ENCODE results near the gene L3MBTL4.

L3MBTL4 gene

GRCh38 chr18:6355789-6356589 lies 58.7 kb downstream of the L3MBTL4 start:
- Mint-ChIP-seq H3K4me3 (no peak overlapping the region), H3K4me1 (no peaks in the 10 kb centered on the region)

GRCh38 chr18:6352275-6352674 lies 62.4 kb downstream of the L3MBTL4 start:
- H3K4me3 Mint-ChIP-seq, result no peak overlapping the region
- DNase-seq, result no peak
- H3K27me3 Mint-ChIP-seq, result no peaks in the 10 kb centered on the region
- H3K27ac Mint-ChIP-seq, result no peak overlapping the region
- no peaks in the 10 kb centered on the region for H3K4me1 Mint-ChIP-seq
- no peak for ATAC-seq
- H3K9me3 Mint-ChIP-seq, result peaks cover 0 to 9% of the 10 kb centered on the region in 2 donors

More at GRCh38 chr18:6355789-6356589, 58.7 kb downstream of the L3MBTL4 start:
- Mint-ChIP-seq H3K27me3 (no peaks in the 10 kb centered on the region), H3K9me3 (peaks cover 0 to 5% of the 10 kb centered on the region in 2 donors), H3K27ac (no peak overlapping the region)
- ATAC-seq, result peak; percentile 59
- no peak for DNase-seq

- Mint-ChIP-seq H3K27ac (no peak overlapping the region), H3K27me3 (no peaks in the 10 kb centered on the region), H3K4me1 (no peaks in the 10 kb centered on the region), H3K9me3 (peaks cover 15 to 22% of the 10 kb centered on the region in 2 donors), H3K4me3 (no peak overlapping the region)
- DNase-seq (no peak), ATAC-seq (no peak)
Observed at GRCh38 chr18:6342990-6343389, 71.7 kb downstream of the L3MBTL4 start.

- H3K4me1 Mint-ChIP-seq, result no peaks in the 10 kb centered on the region
- H3K9me3 Mint-ChIP-seq, result peaks cover 15 to 22% of the 10 kb centered on the region in 2 donors
- no peak for DNase-seq
- no peak overlapping the region for H3K27ac Mint-ChIP-seq
- no peaks in the 10 kb centered on the region for H3K27me3 Mint-ChIP-seq
- no peak overlapping the region for H3K4me3 Mint-ChIP-seq
- ATAC-seq, result no peak
Observed at GRCh38 chr18:6341709-6342108, 73.0 kb downstream of the L3MBTL4 start.

GRCh38 chr18:6341303-6341702 lies 73.4 kb downstream of the L3MBTL4 start:
- no peaks in the 10 kb centered on the region for H3K4me1 Mint-ChIP-seq
- H3K27me3 Mint-ChIP-seq, result no peaks in the 10 kb centered on the region
- H3K9me3 Mint-ChIP-seq, result peaks cover 15 to 22% of the 10 kb centered on the region in 2 donors
- ATAC-seq (no peak), DNase-seq (no peak)
- H3K4me3 Mint-ChIP-seq, result no peak overlapping the region
- no peak overlapping the region for H3K27ac Mint-ChIP-seq

GRCh38 chr18:6340121-6340520 lies 74.6 kb downstream of the L3MBTL4 start:
- ATAC-seq, result no peak
- Mint-ChIP-seq H3K4me1 (no peaks in the 10 kb centered on the region), H3K27me3 (no peaks in the 10 kb centered on the region), H3K27ac (no peak overlapping the region), H3K9me3 (peaks cover 15 to 22% of the 10 kb centered on the region in 2 donors), H3K4me3 (no peak overlapping the region)
- no peak for DNase-seq

- no peaks in the 10 kb centered on the region for H3K4me1 Mint-ChIP-seq
- H3K4me3 Mint-ChIP-seq, result no peak overlapping the region
- ATAC-seq, result no peak
- no peaks in the 10 kb centered on the region for H3K27me3 Mint-ChIP-seq
- peaks cover 7 to 9% of the 10 kb centered on the region in 2 donors for H3K9me3 Mint-ChIP-seq
- no peak overlapping the region for H3K27ac Mint-ChIP-seq
- DNase-seq, result no peak
Observed at GRCh38 chr18:6336239-6336638, 78.5 kb downstream of the L3MBTL4 start.

GRCh38 chr18:6333981-6334380 lies 80.7 kb downstream of the L3MBTL4 start:
- Mint-ChIP-seq H3K27ac (peak overlapping the region in 1 of 2 donors; percentile 35), H3K4me3 (no peak overlapping the region), H3K4me1 (no peaks in the 10 kb centered on the region), H3K27me3 (no peaks in the 10 kb centered on the region), H3K9me3 (no peaks in the 10 kb centered on the region)
- ATAC-seq (no peak), DNase-seq (no peak)

GRCh38 chr18:6331872-6332271 lies 82.8 kb downstream of the L3MBTL4 start:
- H3K27me3 Mint-ChIP-seq, result no peaks in the 10 kb centered on the region
- H3K4me3 Mint-ChIP-seq, result no peak overlapping the region
- no peak overlapping the region for H3K27ac Mint-ChIP-seq
- peaks cover 0 to 7% of the 10 kb centered on the region in 2 donors for H3K9me3 Mint-ChIP-seq
- H3K4me1 Mint-ChIP-seq, result no peaks in the 10 kb centered on the region
- ATAC-seq (no peak), DNase-seq (no peak)

- no peaks in the 10 kb centered on the region for H3K27me3 Mint-ChIP-seq
- no peak overlapping the region for H3K27ac Mint-ChIP-seq
- no peaks in the 10 kb centered on the region for H3K4me1 Mint-ChIP-seq
- H3K4me3 Mint-ChIP-seq, result no peak overlapping the region
- no peak for DNase-seq
- no peak for ATAC-seq
- peaks cover 3 to 7% of the 10 kb centered on the region in 2 donors for H3K9me3 Mint-ChIP-seq
Observed at GRCh38 chr18:6330786-6331185, 83.9 kb downstream of the L3MBTL4 start.

GRCh38 chr18:6328621-6329010 lies 86.1 kb downstream of the L3MBTL4 start:
- no peak overlapping the region for H3K27ac Mint-ChIP-seq
- H3K4me1 Mint-ChIP-seq, result no peaks in the 10 kb centered on the region
- peaks cover 4 to 8% of the 10 kb centered on the region in 2 donors for H3K9me3 Mint-ChIP-seq
- no peak for DNase-seq
- H3K27me3 Mint-ChIP-seq, result no peaks in the 10 kb centered on the region
- no peak for ATAC-seq
- no peak overlapping the region for H3K4me3 Mint-ChIP-seq

- H3K27me3 Mint-ChIP-seq, result no peaks in the 10 kb centered on the region
- no peaks in the 10 kb centered on the region for H3K4me1 Mint-ChIP-seq
- no peak overlapping the region for H3K4me3 Mint-ChIP-seq
- ATAC-seq (no peak), DNase-seq (no peak)
- no peak overlapping the region for H3K27ac Mint-ChIP-seq
- H3K9me3 Mint-ChIP-seq, result peaks cover 10 to 13% of the 10 kb centered on the region in 2 donors
Observed at GRCh38 chr18:6327895-6328620, 86.7 kb downstream of the L3MBTL4 start.

GRCh38 chr18:6327485-6327884 lies 87.2 kb downstream of the L3MBTL4 start:
- no peaks in the 10 kb centered on the region for H3K27me3 Mint-ChIP-seq
- no peak for DNase-seq
- H3K4me1 Mint-ChIP-seq, result no peaks in the 10 kb centered on the region
- no peak overlapping the region for H3K4me3 Mint-ChIP-seq
- ATAC-seq, result no peak
- H3K9me3 Mint-ChIP-seq, result peaks cover 14 to 19% of the 10 kb centered on the region in 2 donors
- H3K27ac Mint-ChIP-seq, result no peak overlapping the region

GRCh38 chr18:6326566-6326965 lies 88.1 kb downstream of the L3MBTL4 start:
- no peak for ATAC-seq
- no peaks in the 10 kb centered on the region for H3K4me1 Mint-ChIP-seq
- H3K9me3 Mint-ChIP-seq, result peaks cover 19 to 28% of the 10 kb centered on the region in 2 donors
- no peaks in the 10 kb centered on the region for H3K27me3 Mint-ChIP-seq
- no peak overlapping the region for H3K27ac Mint-ChIP-seq
- DNase-seq, result no peak
- no peak overlapping the region for H3K4me3 Mint-ChIP-seq

GRCh38 chr18:6323319-6323889 lies 91.3 kb downstream of the L3MBTL4 start:
- Mint-ChIP-seq H3K4me1 (no peaks in the 10 kb centered on the region), H3K9me3 (peaks cover 32 to 45% of the 10 kb centered on the region in 2 donors), H3K27ac (peak overlapping the region in 1 of 2 donors; percentile 30), H3K27me3 (no peaks in the 10 kb centered on the region), H3K4me3 (no peak overlapping the region)
- DNase-seq, result no peak
- no peak for ATAC-seq

Data from stimulated activated naive CD8-positive, alpha-beta T cell treated with anti-CD3 and anti-CD28 coated beads, Interleukin-15, amount 100 ng/mL, for 72 hours (primary cell).